ENCODE results near the gene SPRY1.

SPRY1 gene

GRCh38 chr4:123386609-123387008, 10.0 kb upstream of the SPRY1 start:
- H3K4me3 ChIP-seq (replicated peaks; ENCODE audit: low read depth, low read length): no peak overlapping the region
- peak; percentile 26 for DNase-seq (ENCODE audit: low read depth)
- TF ChIP-seq CTCF (IDR thresholded peaks at IDR 0.05; ENCODE audit: low read length, missing control alignments): no peak

GRCh38 chr4:123390846-123391456, 5.6 kb upstream of the SPRY1 start:
- peak; percentile 56 for DNase-seq (ENCODE audit: low read depth)
- TF ChIP-seq CTCF (IDR thresholded peaks at IDR 0.05; ENCODE audit: low read length, missing control alignments): peak; percentile 54
- no peak overlapping the region for H3K4me3 ChIP-seq (replicated peaks; ENCODE audit: low read depth, low read length)

GRCh38 chr4:123393721-123394120, 2.9 kb upstream of the SPRY1 start:
- DNase-seq (ENCODE audit: low read depth): no peak
- H3K4me3 ChIP-seq (replicated peaks; ENCODE audit: low read depth, low read length): no peak overlapping the region
- no peak for TF ChIP-seq CTCF (IDR thresholded peaks at IDR 0.05; ENCODE audit: low read length, missing control alignments)

GRCh38 chr4:123397144-123398065, 810 bp downstream of the SPRY1 start:
- DNase-seq (ENCODE audit: low read depth): peak; percentile 70
- no peak for TF ChIP-seq CTCF (IDR thresholded peaks at IDR 0.05; ENCODE audit: low read length, missing control alignments)
- H3K4me3 ChIP-seq (replicated peaks; ENCODE audit: low read depth, low read length): peak overlapping the region; percentile 69

GRCh38 chr4:123398066-123398852, 1.7 kb downstream of the SPRY1 start:
- DNase-seq (ENCODE audit: low read depth): peak; percentile 54
- peak overlapping the region; percentile 69 for H3K4me3 ChIP-seq (replicated peaks; ENCODE audit: low read depth, low read length)
- peak; percentile 3 for TF ChIP-seq CTCF (IDR thresholded peaks at IDR 0.05; ENCODE audit: low read length, missing control alignments)

GRCh38 chr4:123398853-123399626, 2.4 kb downstream of the SPRY1 start:
- DNase-seq (ENCODE audit: low read depth): peak; percentile 87
- TF ChIP-seq CTCF (IDR thresholded peaks at IDR 0.05; ENCODE audit: low read length, missing control alignments): peak; percentile 28
- H3K4me3 ChIP-seq (replicated peaks; ENCODE audit: low read depth, low read length): peak overlapping the region; percentile 69

Measured in fibroblast of pulmonary artery (primary cell).